PC-3 (cell line): Measurements from ENCODE around the gene ADTRP.

Source experiments
- CTCF ChIP-seq: fragments of 300-600 bp; sonication (generic); conservative IDR thresholded peaks from 2 replicates; pipeline ENCODE4 v1.5.1; 2017; ENCODE audit warnings: antibody characterized with exemption, low read depth, mild to moderate bottlenecking, low read length
- EZH2phosphoT487 ChIP-seq: fragments of 300-600 bp; sonication (generic); IDR thresholded peaks from 2 replicates; pipeline ENCODE4 v1.6.1; 2018; ENCODE audit warnings: mild to moderate bottlenecking, antibody characterized with exemption, low read length, borderline replicate concordance

- no peak for TF ChIP-seq CTCF
- TF ChIP-seq EZH2phosphoT487, result no peak
Observed at GRCh38 chr6:11730641-11731040, 48.0 kb downstream of the ADTRP start.
